GM12874 (cell line): ENCODE results near the gene YEATS2.

ENCODE experiments used
- TF ChIP-seq, protein P1 (sequence below): IDR thresholded peaks from 2 replicates; pipeline ENCODE4 v1.5.1; 2011; ENCODE audit warnings: low read depth, mild to moderate bottlenecking, control low read depth, low read length, moderate library complexity; ENCODE audit not compliant: insufficient read depth

Gene YEATS2

DNA sequence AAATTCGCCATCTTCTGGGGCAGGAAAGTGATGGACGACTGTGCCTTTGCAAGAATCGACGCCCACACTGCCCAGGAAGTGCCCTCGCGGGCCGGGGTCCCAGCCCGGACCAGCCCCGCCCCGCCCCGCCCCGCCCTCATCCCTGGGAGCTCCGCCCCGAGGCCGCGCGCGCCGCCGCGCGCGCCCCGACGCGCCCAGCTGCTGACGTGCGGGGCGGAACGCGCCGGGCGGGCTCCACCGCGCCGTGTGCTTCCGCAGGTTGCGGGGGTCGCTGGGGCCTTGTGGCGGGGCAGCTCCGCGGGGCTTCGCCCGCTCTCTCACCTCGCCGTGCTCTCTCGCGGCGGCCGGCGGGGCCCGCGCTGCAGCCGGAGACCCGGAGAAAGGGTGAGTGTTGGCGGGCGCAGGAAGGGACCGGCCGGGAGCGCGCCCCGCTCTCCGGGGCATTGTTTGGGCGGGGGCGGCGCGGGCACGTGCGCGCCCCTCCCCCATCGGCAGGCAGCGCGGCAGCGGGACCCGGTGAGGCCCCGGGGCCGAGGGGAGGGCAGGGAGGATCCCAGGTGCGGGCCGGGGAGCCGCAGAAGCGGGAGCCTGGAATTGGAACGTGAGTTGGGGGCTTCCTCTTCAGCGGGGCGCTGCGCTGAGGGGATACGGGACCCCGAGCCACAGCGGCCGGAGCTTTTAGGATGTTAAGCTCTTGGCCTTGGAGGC lies at the start of gene YEATS2:
TSS of gene YEATS2 (plus strand) at position 188 of the 708 bp plus-strand sequence. CDS start 17,366 bp downstream, outside the sequence.
- TF ChIP-seq, protein P1, sequence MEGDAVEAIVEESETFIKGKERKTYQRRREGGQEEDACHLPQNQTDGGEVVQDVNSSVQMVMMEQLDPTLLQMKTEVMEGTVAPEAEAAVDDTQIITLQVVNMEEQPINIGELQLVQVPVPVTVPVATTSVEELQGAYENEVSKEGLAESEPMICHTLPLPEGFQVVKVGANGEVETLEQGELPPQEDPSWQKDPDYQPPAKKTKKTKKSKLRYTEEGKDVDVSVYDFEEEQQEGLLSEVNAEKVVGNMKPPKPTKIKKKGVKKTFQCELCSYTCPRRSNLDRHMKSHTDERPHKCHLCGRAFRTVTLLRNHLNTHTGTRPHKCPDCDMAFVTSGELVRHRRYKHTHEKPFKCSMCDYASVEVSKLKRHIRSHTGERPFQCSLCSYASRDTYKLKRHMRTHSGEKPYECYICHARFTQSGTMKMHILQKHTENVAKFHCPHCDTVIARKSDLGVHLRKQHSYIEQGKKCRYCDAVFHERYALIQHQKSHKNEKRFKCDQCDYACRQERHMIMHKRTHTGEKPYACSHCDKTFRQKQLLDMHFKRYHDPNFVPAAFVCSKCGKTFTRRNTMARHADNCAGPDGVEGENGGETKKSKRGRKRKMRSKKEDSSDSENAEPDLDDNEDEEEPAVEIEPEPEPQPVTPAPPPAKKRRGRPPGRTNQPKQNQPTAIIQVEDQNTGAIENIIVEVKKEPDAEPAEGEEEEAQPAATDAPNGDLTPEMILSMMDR, result no peak

DNA sequence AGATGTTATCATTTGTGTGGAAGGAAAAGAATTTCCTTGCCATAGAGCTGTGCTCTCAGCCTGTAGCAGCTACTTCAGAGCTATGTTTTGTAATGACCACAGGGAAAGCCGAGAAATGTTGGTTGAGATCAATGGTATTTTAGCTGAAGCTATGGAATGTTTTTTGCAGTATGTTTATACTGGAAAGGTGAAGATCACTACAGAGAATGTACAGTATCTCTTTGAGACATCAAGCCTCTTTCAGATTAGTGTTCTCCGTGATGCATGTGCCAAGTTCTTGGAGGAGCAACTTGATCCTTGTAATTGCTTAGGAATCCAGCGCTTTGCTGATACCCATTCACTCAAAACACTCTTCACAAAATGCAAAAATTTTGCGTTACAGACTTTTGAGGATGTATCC lies 47.0 kb upstream of the YEATS2 start:
- TF ChIP-seq, protein P1, result no peak

DNA sequence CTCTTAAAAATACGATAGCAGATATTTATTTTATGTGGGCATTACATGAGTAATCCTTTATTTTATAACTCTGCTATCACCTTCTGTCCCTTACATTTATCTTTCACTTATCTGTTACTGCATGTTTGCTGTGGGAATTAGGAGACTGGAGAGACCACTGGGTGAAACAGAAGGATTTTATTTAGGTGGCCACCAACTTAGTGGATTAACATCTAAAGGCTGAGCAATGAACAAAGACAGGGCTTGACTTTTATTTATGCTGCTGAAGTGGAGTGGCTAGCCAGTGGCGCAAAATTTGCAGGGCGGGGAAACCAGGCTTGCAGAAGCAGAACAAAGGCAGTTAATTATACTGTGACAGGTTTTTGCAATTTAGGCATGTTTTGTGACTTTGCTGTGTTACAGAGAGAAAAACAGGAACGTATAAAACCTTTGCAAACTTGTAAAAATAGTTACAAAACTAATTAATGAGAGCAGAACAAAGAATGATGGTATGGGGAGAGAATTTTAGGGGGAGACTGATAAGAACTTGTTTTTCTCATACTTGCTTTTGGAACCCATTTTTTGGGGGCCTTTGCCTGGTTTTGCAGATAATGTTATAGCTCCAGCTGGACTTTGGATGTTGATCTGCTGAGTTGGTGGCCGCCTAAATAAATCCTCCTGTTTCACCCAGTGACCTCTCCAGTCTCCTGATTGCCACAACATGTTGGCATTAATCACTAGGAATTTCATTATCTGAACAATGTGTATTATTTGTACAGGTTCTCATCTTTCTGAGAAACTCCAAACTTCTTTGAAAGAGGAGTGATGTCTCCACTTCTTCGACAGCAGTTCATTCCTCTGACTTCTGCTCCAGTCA lies 44.2 kb upstream of the YEATS2 start:
- TF ChIP-seq, protein P1, result no peak

DNA sequence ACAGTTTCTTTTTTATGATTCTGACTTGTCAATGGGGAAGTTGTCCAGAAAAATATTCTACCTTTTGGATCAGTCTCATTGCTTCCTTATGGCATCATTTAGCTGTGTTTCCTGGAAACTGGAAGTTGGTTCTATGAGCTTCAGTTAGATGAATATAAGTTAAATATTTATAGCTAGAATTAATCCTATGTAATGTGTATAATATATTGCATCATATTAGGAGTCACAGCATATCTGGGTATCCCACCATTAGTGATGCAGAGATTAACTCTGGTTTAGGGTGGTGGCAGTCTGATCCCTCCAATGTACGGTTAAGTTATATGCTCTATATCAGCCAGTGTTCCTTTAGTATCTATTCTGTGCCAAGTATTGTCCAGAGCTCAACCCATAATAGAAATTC lies 42.9 kb upstream of the YEATS2 start:
- TF ChIP-seq, protein P1, result no peak

DNA sequence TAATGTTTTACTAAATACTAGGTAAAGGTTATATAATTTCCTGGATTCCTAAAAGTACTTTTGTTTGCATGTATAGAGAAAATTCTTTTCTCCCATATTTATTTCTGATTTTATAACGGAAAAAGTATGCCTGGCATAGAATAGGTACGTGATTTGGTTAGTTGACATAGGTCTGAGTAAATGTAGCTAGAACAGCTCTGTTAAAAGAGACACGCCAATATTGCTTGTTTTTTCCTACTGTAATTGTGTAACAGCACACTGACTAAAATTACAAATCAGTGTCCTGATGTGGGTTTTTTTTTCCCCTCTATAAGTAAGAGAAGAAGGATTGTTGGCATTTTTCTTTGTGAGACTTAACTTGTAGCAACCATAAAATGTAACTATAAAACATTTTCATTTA lies 35.5 kb upstream of the YEATS2 start:
- TF ChIP-seq, protein P1, result no peak

DNA sequence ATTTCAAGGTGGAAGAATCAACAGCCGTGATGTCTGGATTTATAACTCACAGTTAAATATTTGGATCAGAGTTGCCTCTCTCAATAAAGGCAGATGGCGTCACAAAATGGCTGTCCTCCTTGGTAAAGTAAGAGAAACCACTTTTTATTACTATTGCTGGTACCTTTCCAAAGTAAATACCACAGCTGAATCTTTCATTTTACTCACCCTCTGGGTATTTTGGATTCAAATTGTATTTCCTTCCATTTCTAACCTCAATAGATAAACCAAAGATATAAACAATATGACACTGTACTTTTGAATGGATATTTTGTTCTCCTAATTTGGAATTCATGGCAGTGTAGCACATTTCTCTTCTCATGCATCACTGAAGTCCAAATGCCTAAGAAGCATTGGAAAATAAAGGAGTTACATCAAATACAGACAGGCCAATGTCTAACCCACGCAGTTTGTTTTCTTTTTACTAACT lies 32.6 kb upstream of the YEATS2 start:
- TF ChIP-seq, protein P1, result no peak

DNA sequence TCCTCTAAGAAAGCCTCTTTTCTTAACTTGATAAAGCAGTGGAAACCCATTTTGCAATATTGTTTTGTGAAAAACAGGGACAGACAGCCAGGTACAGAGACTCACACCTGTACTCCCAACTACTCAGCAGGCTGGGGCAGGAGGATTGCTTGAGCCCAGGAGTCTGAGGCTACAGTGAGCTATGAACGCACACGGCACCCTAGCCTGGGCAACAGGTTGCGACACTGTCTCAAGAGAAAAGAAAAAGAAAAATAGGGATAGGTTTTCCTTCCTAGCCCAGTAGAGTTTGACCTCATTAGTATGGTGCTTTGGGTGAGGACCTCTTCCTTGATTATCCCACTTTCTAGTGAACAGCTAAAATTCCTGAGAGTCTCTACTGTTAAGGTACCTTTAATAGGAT lies 17.5 kb upstream of the YEATS2 start:
- TF ChIP-seq, protein P1, result no peak
